Measurements from ENCODE around the gene P2RY2. TPM values are rescaled to one million over a fixed set of nuclear protein-coding genes. Genes with fewer than 3 reads are reported as not detected.

Gene P2RY2
- total and polyA plus RNA-seq, 8 donors = 0.81 to 13.3 (median 1.3) TPM; not detected in 3

DNA sequence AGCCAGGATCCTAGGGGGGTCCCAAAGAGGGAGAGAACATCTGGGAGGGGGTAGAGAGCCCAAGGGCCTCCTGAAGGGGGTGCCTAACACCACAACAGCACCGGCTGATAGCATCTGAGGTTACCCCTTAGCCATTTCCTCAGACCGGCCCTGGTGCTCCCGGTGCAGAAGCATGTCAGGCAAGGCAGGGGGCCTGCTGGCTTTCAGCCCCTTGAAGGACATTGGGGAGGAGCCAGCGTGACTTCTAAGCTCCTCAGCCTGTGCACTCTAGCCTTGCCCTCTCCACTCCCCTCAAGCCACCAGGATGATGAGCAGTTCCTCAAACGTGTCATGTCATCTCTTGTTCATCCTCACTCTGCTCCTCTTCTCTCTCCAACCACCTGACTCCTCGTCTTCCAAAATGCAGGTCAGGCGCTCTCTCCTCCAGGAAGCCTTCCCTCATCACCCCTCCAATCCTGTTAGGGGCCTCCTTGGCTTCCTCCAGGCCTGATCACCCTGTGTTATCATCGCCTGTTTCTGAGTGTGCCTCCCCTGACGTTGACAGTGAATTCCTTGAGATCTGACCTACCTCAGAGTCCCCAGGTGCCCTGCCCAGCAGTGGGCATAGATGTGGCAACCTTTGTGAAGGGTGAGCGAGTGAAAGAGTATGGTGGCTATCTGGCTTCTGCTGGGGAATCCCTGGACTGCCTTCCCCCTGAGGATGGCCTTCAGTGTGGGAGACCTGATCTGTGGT lies 6.1 kb downstream of the P2RY2 start:
- no peaks in the 10 kb centered on the region for H3K9me3 ChIP-seq
- peaks cover 0 to 19% (median 9%) of the 10 kb centered on the region in 4 donors for H3K4me1 ChIP-seq
- intact Hi-C loops (cut with DNase I; ENCODE audit: low total_unique reads) = no loop called here
- peaks cover 0 to 10% (median 0%) of the 10 kb centered on the region in 3 donors for H3K27me3 ChIP-seq
- H3K27ac ChIP-seq = no peak overlapping the region
- WGBS, 5 donors = 72 to 82% (median 77%) methylated on average over 10 of the region's 10 CpGs
- no peak overlapping the region for H3K4me3 ChIP-seq
- no peak for DNase-seq
- no peaks in the 10 kb centered on the region for H3K36me3 ChIP-seq
- TF ChIP-seq POLR2A (IDR thresholded peaks at IDR 0.05) (no peak), EP300 (IDR thresholded peaks at IDR 0.05) (no peak), POLR2AphosphoS5 (IDR thresholded peaks at IDR 0.05) (no peak)
- TF ChIP-seq, protein P1, sequence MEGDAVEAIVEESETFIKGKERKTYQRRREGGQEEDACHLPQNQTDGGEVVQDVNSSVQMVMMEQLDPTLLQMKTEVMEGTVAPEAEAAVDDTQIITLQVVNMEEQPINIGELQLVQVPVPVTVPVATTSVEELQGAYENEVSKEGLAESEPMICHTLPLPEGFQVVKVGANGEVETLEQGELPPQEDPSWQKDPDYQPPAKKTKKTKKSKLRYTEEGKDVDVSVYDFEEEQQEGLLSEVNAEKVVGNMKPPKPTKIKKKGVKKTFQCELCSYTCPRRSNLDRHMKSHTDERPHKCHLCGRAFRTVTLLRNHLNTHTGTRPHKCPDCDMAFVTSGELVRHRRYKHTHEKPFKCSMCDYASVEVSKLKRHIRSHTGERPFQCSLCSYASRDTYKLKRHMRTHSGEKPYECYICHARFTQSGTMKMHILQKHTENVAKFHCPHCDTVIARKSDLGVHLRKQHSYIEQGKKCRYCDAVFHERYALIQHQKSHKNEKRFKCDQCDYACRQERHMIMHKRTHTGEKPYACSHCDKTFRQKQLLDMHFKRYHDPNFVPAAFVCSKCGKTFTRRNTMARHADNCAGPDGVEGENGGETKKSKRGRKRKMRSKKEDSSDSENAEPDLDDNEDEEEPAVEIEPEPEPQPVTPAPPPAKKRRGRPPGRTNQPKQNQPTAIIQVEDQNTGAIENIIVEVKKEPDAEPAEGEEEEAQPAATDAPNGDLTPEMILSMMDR (IDR thresholded peaks at IDR 0.05) = no peak

DNA sequence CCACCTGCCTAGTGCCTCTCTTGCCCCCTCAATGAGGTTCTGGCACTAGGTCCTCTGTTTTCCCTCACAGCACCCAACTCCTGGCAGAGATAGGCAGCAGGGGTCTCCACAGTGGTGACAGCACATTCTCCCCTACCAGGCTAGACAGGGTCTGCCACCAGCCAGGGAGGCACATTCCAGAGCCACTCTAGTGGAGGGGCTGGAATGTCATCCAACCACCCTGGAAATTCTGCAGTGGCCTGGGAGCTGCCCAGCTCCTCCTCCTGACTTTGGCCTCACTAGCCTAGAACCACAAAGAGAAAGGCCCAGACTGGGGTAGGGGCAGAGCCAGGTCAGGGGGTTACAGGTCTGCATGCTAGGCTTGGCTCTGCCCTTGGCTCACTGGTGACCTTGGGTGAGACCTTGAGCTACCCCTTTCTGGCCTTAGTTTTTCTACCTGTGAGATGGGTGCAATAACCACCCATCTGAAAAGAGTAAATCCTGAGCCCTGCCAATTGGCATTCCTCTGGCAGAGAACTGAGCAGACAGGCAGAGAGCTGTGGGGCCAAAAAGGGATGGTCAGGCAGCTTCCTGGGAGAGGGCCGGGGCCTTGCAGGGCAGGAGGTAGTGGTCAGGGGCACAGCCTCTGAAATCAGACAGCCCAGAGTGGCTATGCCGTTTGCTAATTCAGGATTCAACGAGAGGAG lies 7.1 kb downstream of the P2RY2 start:
- Histone ChIP-seq H3K27ac (no peak overlapping the region), H3K9me3 (no peaks in the 10 kb centered on the region), H3K4me1 (peaks cover 0 to 12% (median 8%) of the 10 kb centered on the region in 4 donors), H3K4me3 (no peak overlapping the region), H3K36me3 (no peaks in the 10 kb centered on the region), H3K27me3 (peaks cover 0 to under 1% (median 0%) of the 10 kb centered on the region in 3 donors)
- intact Hi-C loops (cut with DNase I; ENCODE audit: low total_unique reads) = no loop called here
- DNase-seq = no peak
- WGBS, 5 donors = 54 to 82% (median 64%) methylated on average over 3 of the region's 3 CpGs
- no peak for TF ChIP-seq EP300 (IDR thresholded peaks at IDR 0.05)
- TF ChIP-seq, protein P1 (IDR thresholded peaks at IDR 0.05) = no peak

DNA sequence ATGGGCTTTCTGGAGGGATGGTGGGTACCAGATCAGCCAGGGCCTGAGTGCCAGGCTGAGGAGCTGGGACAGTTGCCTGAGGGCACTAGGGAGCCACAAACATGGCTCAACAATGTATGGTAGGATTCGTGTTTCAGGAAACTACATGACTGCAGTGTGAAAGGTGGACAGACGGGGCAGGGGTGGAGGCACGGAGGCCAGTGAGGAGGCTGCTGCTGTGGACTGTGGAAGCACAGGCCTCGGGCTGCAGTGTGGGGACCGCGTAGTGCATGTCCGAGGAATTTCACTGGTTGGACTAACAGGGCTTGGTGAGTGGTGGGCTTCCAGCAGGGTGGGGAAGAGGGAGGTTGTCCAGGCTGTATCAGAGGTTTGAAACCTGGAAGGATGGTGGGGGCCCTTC lies 7.8 kb downstream of the P2RY2 start:
- no peaks in the 10 kb centered on the region for H3K9me3 ChIP-seq
- no peaks in the 10 kb centered on the region for H3K27me3 ChIP-seq
- no peak overlapping the region for H3K4me3 ChIP-seq
- TF ChIP-seq EP300 (IDR thresholded peaks at IDR 0.05) (no peak), POLR2AphosphoS5 (IDR thresholded peaks at IDR 0.05) (no peak), POLR2A (IDR thresholded peaks at IDR 0.05) (no peak)
- TF ChIP-seq, protein P1 (IDR thresholded peaks at IDR 0.05) = no peak
- H3K4me1 ChIP-seq = peaks cover 0 to 12% (median 8%) of the 10 kb centered on the region in 4 donors
- H3K27ac ChIP-seq = no peak overlapping the region
- no peak for DNase-seq
- WGBS, 5 donors = 91 to 96% (median 94%) methylated on average over 7 of the region's 7 CpGs
- H3K36me3 ChIP-seq = no peaks in the 10 kb centered on the region
- intact Hi-C loops (cut with DNase I; ENCODE audit: low total_unique reads) = no loop called here

- TF ChIP-seq, protein P1 (IDR thresholded peaks at IDR 0.05) = no peak
- TF ChIP-seq POLR2A (IDR thresholded peaks at IDR 0.05) (no peak), POLR2AphosphoS5 (IDR thresholded peaks at IDR 0.05) (no peak), EP300 (IDR thresholded peaks at IDR 0.05) (no peak)
- no peaks in the 10 kb centered on the region for H3K9me3 ChIP-seq
- no peak for DNase-seq
- no peak overlapping the region for H3K4me3 ChIP-seq
- no peaks in the 10 kb centered on the region for H3K36me3 ChIP-seq
- H3K27ac ChIP-seq = no peak overlapping the region
- WGBS, 5 donors = 68 to 83% (median 71%) methylated on average over 8 of the region's 8 CpGs
- intact Hi-C loops (cut with DNase I; ENCODE audit: low total_unique reads) = no loop called here
- no peaks in the 10 kb centered on the region for H3K27me3 ChIP-seq
- peaks cover 0 to 12% (median 8%) of the 10 kb centered on the region in 4 donors for H3K4me1 ChIP-seq
These were observed 8.4 kb downstream of the P2RY2 start for GRCh38 chr11:73226297-73227006.
